Epithelial cell of proximal tubule (primary cell): ENCODE measurements around the gene CLCNKA. TPM values are rescaled to one million over a fixed set of nuclear protein-coding genes. Genes with fewer than 3 reads are reported as not detected.

ENCODE experiments used
- DNase-seq: peaks from one replicate; pipeline ENCODE4 v3.0.0-alpha.2; 2011; ENCODE audit warnings: low read depth
- H3K4me3 ChIP-seq: 2 replicates; pipeline ENCODE4 v1.5.1; 2011; ENCODE audit warnings: low read depth, mild to moderate bottlenecking, low read length
- total RNA-seq: library from RNA; depleted of rRNA; stranded (reverse); fragments of >200 nt; gene quantifications from 2 replicates; pipeline ENCODE4 v1.2.3, GENCODE V29; 2015
- TF ChIP-seq, protein P1 (sequence below): conservative IDR thresholded peaks from 2 replicates; pipeline ENCODE4 v1.5.1; 2012; ENCODE audit warnings: low read depth, mild to moderate bottlenecking, low read length

CLCNKA gene
- total RNA-seq, 1 donor from 2014 or later = not detected

DNA sequence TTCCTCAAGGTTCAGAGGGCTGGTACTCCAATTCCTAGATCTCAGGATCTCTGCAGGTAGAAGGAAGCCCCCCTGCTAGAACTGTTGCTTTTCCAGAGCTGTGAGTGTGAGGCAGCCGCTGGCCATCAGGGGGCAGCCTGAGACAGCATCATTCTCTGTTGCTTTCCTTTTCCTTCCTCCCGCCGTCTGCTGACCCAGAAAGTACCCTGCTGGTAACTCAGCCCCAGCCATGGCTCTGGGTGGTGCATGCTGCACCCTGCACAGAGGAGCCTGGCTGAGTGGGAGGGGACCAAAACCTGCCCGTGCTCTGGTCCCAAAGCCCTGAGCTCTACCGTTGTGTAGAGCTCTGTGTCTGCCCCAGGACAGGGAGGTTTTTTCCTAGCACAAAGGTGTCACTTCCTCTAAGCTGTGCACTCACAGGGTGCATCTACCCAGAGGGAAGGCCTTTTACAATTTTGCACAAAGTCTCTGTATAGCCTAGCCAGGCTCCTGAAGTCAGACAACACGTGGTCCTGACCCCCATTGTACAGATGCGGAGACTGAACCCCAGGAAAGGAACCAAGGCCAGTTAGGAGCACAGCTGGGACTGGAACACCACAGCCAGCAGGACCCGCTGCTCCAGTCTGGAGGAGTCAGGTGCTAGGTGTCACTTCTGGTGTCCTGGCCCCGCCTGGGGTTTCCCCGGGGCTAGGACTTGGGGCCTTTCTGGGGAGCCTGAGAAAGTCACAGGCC lies 57.3 kb downstream of the CLCNKA start:
- no peak for DNase-seq
- H3K4me3 ChIP-seq = no peak overlapping the region
- TF ChIP-seq, protein P1, sequence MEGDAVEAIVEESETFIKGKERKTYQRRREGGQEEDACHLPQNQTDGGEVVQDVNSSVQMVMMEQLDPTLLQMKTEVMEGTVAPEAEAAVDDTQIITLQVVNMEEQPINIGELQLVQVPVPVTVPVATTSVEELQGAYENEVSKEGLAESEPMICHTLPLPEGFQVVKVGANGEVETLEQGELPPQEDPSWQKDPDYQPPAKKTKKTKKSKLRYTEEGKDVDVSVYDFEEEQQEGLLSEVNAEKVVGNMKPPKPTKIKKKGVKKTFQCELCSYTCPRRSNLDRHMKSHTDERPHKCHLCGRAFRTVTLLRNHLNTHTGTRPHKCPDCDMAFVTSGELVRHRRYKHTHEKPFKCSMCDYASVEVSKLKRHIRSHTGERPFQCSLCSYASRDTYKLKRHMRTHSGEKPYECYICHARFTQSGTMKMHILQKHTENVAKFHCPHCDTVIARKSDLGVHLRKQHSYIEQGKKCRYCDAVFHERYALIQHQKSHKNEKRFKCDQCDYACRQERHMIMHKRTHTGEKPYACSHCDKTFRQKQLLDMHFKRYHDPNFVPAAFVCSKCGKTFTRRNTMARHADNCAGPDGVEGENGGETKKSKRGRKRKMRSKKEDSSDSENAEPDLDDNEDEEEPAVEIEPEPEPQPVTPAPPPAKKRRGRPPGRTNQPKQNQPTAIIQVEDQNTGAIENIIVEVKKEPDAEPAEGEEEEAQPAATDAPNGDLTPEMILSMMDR = peak; percentile 91

DNA sequence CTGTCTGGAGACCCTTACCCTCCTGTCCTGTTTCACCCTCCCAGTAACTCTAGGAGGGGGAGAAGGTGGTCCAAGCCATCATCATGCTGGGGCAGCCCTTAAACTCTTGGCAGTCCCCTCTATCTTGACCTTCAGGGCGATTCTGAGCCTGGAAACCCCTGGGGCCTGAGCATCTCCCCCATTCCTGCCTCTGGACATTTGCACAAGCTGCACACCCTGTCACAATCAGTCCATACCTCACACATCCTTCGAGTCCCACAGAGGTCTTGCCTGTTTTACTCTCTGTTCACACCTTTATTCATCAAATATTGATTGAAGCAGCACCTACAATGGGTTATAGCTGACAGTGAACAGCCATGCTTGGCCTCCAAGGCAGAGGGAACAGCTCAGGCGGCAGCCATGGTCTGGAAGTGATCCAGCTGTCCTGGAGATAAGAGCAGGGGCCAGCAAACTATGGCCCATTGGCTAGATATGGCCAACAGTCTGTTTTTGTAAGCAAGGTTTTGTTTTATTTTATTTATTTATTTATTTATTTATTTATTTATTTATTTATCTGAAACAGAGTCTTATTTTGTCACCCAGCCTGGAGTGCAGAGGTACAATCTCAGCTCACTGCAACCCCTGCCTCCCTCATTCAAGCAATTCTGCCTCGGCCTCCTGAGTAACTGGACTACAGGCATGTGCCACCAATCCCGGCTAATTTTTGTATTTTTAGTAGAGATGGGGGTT lies 58.8 kb downstream of the CLCNKA start:
- no peak for DNase-seq
- H3K4me3 ChIP-seq = no peak overlapping the region
- TF ChIP-seq, protein P1 = no peak

DNA sequence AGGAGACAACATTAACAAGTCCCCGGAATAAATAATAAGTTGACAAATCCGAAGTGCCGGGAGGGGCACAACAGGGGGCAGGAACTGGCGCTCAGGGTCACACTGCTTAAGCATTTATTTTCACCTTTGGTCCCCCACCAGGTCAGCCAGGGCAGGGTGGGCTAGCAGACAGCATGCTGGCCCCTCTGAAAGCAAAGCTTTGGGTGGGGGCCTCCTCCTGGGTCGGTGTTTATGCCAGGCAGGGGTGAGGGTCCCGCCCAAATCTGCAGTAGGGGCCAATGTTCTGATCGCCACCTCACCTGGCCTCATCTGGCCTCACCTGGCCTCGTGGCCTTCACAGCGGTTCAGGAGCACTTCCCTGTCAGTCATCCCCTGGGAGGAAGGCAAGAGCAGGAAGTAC lies 59.8 kb downstream of the CLCNKA start:
- TF ChIP-seq, protein P1 = no peak
- no peak for DNase-seq
- H3K4me3 ChIP-seq = no peak overlapping the region

DNA sequence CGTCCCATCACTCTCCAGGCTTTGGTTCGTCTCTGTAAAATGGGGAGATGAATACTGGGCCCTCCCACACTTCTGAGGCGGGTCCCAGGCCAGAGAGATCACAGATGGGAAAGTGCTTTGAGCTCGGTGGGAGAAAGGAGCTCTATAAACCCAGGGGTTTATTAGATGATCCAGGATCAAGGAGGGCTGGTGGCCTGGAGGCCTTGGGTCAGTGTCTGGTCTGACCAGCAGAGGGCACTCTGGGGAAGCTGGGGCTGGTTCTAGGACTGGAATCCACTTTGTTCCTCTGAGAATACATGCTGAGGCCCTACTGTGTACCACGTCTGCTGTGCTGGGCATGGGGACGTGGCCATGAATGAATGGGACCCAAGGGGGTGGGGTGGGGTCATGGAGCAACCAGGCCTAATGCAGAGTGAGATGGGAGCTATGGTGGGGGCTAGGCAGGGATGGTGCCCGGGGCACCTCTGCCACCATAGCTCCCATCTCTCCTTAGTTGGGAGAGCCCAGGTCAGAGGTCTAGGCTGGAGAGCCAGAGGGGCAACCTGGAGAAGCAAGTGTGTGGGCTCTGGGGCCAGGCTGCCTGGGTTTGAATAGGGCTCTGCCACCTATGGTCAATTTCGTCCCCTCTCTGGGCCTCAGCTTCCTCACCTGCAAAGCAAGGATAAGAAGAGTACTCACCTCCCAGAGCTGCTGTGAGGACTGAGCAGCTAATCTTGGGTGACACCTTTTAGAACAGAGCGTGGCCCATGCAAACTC lies 60.6 kb downstream of the CLCNKA start:
- no peak for DNase-seq
- H3K4me3 ChIP-seq = no peak overlapping the region
- TF ChIP-seq, protein P1 = peak; percentile 92

DNA sequence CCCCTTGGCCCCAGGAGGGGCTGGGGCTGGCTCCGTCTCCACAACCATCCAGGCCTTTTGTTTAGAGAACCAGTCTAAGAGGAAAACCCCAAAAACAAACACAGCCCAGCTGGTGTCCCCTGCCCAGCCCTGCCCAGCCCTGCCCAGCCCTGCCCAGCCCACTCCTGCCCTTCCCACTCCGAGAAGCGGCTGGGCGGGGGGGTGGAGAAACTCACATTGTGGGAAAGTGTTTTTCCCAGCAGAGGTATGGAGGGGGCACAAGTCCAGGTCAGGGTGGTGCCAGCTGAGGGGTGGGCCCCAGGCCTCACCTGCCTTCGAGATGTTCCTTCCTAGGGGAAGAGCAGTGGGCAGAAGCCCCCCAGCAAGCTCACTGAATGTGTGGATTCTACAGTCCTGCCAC lies 61.6 kb downstream of the CLCNKA start:
- DNase-seq = no peak
- TF ChIP-seq, protein P1 = no peak
- H3K4me3 ChIP-seq = no peak overlapping the region

Other genes with a start within 250 kb of the CLCNKA start
- gene UQCRHL, start 214.4 kb upstream of the CLCNKA start, total RNA-seq = 1.4 and 2.0 TPM in 2 replicates
- gene SPEN, start 174.3 kb upstream of the CLCNKA start, total RNA-seq = 10.4 and 10.6 TPM in 2 replicates
- gene ZBTB17, start 45.9 kb upstream of the CLCNKA start, total RNA-seq = 22.5 and 23.6 TPM in 2 replicates
- gene SRARP, start 17.8 kb upstream of the CLCNKA start, total RNA-seq = not detected in 2 replicates
- not detected in 2 replicates for gene HSPB7, start 4.0 kb upstream of the CLCNKA start, total RNA-seq
- gene CLCNKB, start 21.7 kb downstream of the CLCNKA start, total RNA-seq = 0.98 TPM in 1 of 2 replicates, not detected in the other
- 0.46 TPM in 1 of 2 replicates, not detected in the other for gene FAM131C, start 51.6 kb downstream of the CLCNKA start, total RNA-seq
- 112 and 131 TPM in 2 replicates for gene EPHA2, start 134.0 kb downstream of the CLCNKA start, total RNA-seq
- gene ARHGEF19, start 190.6 kb downstream of the CLCNKA start, total RNA-seq = 7.9 and 14.3 TPM in 2 replicates
- gene CPLANE2, start 215.1 kb downstream of the CLCNKA start, total RNA-seq = 2.5 and 2.8 TPM in 2 replicates